PC-3 (cell line): ENCODE data around the gene TMEM270. TPM values are rescaled to one million over a fixed set of nuclear protein-coding genes. Genes with fewer than 3 reads are reported as not detected.

ENCODE experiments used
- ATAC-seq: fragments of 200-7000 bp; cut with Tn5 transposase; 2 replicates; pipeline ENCODE4 v1.9.1; 2020; ENCODE audit warnings: mild to moderate bottlenecking, moderate library complexity
- BruUV-seq: library from RNA; stranded (reverse); fragments of 400-500 nt; replicated peaks from 2 replicates; lab custom pipeline; 2021; lab: Mats Ljungman, UMichigan
- CTCF ChIA-PET: fragments of 300-600 bp; sonication (Branson Sonifier 250); formaldehyde crosslinking; loops from one replicate; lab custom pipeline; 2022; ENCODE audit warnings: antibody characterized with exemption; lab: Charles Lee
- POLR2A ChIA-PET: fragments of 300-600 bp; sonication (Branson Sonifier 250); formaldehyde crosslinking; loops from one replicate; lab custom pipeline; 2022; ENCODE audit warnings: antibody characterized with exemption; ENCODE audit not compliant: unreplicated experiment; lab: Charles Lee
- DNase-seq: peaks from one replicate; pipeline ENCODE4 v3.0.0-alpha.2; 2015
- H2AFZ ChIP-seq: fragments of 300-600 bp; sonication (generic); 2 replicates; pipeline ENCODE4 v1.6.0; 2016; ENCODE audit warnings: antibody characterized with exemption, low read length
- H3F3A ChIP-seq: fragments of 300-600 bp; sonication (generic); one replicate; pipeline ENCODE4 v1.6.0; 2017; ENCODE audit warnings: antibody characterized with exemption, low read length, control low read depth, mild to moderate bottlenecking; ENCODE audit not compliant: unreplicated experiment
- H3K27ac ChIP-seq: fragments of 300-600 bp; sonication (generic); 2 replicates; pipeline ENCODE4 v1.5.1; 2016; ENCODE audit warnings: mild to moderate bottlenecking, low read length
- H3K27me3 ChIP-seq: fragments of 300-600 bp; sonication (generic); 2 replicates; pipeline ENCODE4 v1.6.1; 2016; ENCODE audit warnings: low read length, mixed read lengths
- H3K36me3 ChIP-seq: fragments of 300-600 bp; sonication (generic); 2 replicates; pipeline ENCODE4 v1.6.1; 2016; ENCODE audit warnings: low read depth, mixed run types, low read length, mixed read lengths
- H3K4me1 ChIP-seq: fragments of 300-600 bp; sonication (generic); 2 replicates; pipeline ENCODE4 v1.5.1; 2016; ENCODE audit warnings: low read length; ENCODE audit not compliant: insufficient read depth
- H3K4me2 ChIP-seq: fragments of 300-600 bp; sonication (generic); 2 replicates; pipeline ENCODE4 v1.6.0; 2016; ENCODE audit warnings: low read length
- H3K4me3 ChIP-seq: fragments of 300-600 bp; sonication (generic); 2 replicates; pipeline ENCODE4 v1.5.1; 2016; ENCODE audit warnings: mild to moderate bottlenecking, low read length, mixed read lengths
- H3K79me2 ChIP-seq: fragments of 300-600 bp; sonication (generic); 2 replicates; pipeline ENCODE4 v1.6.1; 2017; ENCODE audit warnings: low read length, mixed read lengths
- H3K9ac ChIP-seq: fragments of 300-600 bp; sonication (generic); 2 replicates; pipeline ENCODE4 v1.6.0; 2016; ENCODE audit warnings: mild to moderate bottlenecking, low read length
- H3K9me2 ChIP-seq: fragments of 300-600 bp; sonication (generic); replicated peaks from 2 replicates; pipeline ENCODE4 v1.6.1; 2016; ENCODE audit warnings: mixed run types, low read length, mixed read lengths
- H3K9me3 ChIP-seq: fragments of 300-600 bp; sonication (generic); 2 replicates; pipeline ENCODE4 v1.6.1; 2016; ENCODE audit warnings: low read length, mixed read lengths
- H4K20me1 ChIP-seq: fragments of 300-600 bp; sonication (generic); 2 replicates; pipeline ENCODE4 v1.6.1; 2016; ENCODE audit warnings: low read length, mixed read lengths
- CTCF ChIP-seq: fragments of 300-600 bp; sonication (generic); conservative IDR thresholded peaks from 2 replicates; pipeline ENCODE4 v1.5.1; 2017; ENCODE audit warnings: antibody characterized with exemption, low read depth, mild to moderate bottlenecking, low read length
- EZH2 ChIP-seq: fragments of 300-600 bp; sonication (generic); IDR thresholded peaks from one replicate; pipeline ENCODE4 v1.6.1; 2017; ENCODE audit warnings: antibody characterized with exemption, mild to moderate bottlenecking, low read length; ENCODE audit not compliant: unreplicated experiment
- EZH2phosphoT487 ChIP-seq: fragments of 300-600 bp; sonication (generic); IDR thresholded peaks from 2 replicates; pipeline ENCODE4 v1.6.1; 2018; ENCODE audit warnings: mild to moderate bottlenecking, antibody characterized with exemption, low read length, borderline replicate concordance
- intact Hi-C: fragments of 100-400 bp; cut with micrococcal nuclease; formaldehyde crosslinking; loops from 2 replicates; pipeline ENCODE4 v1.9.0; 2023
- total RNA-seq: library from RNA; depleted of rRNA; stranded (reverse); fragments of >200 nt; gene quantifications from 2 replicates; pipeline ENCODE4 v1.2.3, GENCODE V29; 2014

The TMEM270 gene
- total RNA-seq, 1 experiment from 2014 or later = not detected

GRCh38 chr7:73901823-73902597 lies 41.1 kb downstream of the TMEM270 start:
- H4K20me1 ChIP-seq = no peaks in the 10 kb centered on the region
- no peak for DNase-seq
- no peaks in the 10 kb centered on the region for H3K9me3 ChIP-seq
- ChIA-PET POLR2A (no interaction called here), CTCF (no interaction called here)
- ATAC-seq = no peak
- peaks cover 9% of the 10 kb centered on the region for H3K4me1 ChIP-seq
- no peak overlapping the region for H3K4me2 ChIP-seq
- H3K27me3 ChIP-seq = no peaks in the 10 kb centered on the region
- intact Hi-C loops = no loop called here
- no peaks in the 10 kb centered on the region for H3F3A ChIP-seq
- no peak overlapping the region for H3K4me3 ChIP-seq
- no peak overlapping the region for H3K9ac ChIP-seq
- H3K27ac ChIP-seq = no peak overlapping the region
- H3K79me2 ChIP-seq = no peaks in the 10 kb centered on the region
- H3K9me2 ChIP-seq = no peaks in the 10 kb centered on the region
- no peaks in the 10 kb centered on the region for H3K36me3 ChIP-seq
- BruUV-seq = no TSS peak
- TF ChIP-seq EZH2 (no peak), EZH2phosphoT487 (no peak), CTCF (no peak)
- H2AFZ ChIP-seq = no peak overlapping the region

- no peaks in the 10 kb centered on the region for H3K36me3 ChIP-seq
- H3K27me3 ChIP-seq = no peaks in the 10 kb centered on the region
- H4K20me1 ChIP-seq = no peaks in the 10 kb centered on the region
- H3K27ac ChIP-seq = no peak overlapping the region
- ChIA-PET CTCF (no interaction called here), POLR2A (no interaction called here)
- no peak overlapping the region for H2AFZ ChIP-seq
- H3F3A ChIP-seq = no peaks in the 10 kb centered on the region
- H3K9me2 ChIP-seq = no peaks in the 10 kb centered on the region
- H3K4me2 ChIP-seq = no peak overlapping the region
- H3K4me3 ChIP-seq = no peak overlapping the region
- no peaks in the 10 kb centered on the region for H3K9me3 ChIP-seq
- BruUV-seq = no TSS peak
- no peaks in the 10 kb centered on the region for H3K79me2 ChIP-seq
- peaks cover 9% of the 10 kb centered on the region for H3K4me1 ChIP-seq
- ATAC-seq (no peak), DNase-seq (no peak)
- no peak overlapping the region for H3K9ac ChIP-seq
- intact Hi-C loops = no loop called here
- TF ChIP-seq CTCF (no peak), EZH2phosphoT487 (no peak), EZH2 (no peak)
These were observed 42.6 kb downstream of the TMEM270 start for GRCh38 chr7:73903321-73904218.
